Panc1 (cell line): Measurements from ENCODE around the gene PDE3A. TPM values are rescaled to one million over a fixed set of nuclear protein-coding genes. Genes with fewer than 3 reads are reported as not detected.

Source experiments
- ATAC-seq: fragments of 200-7000 bp; cut with Tn5 transposase; 2 replicates; pipeline ENCODE4 v1.9.1; 2020; ENCODE audit warnings: mild to moderate bottlenecking, moderate library complexity
- BruUV-seq: library from RNA; stranded (reverse); fragments of 400-500 nt; replicated peaks from 2 replicates; lab custom pipeline; 2021; lab: Mats Ljungman, UMichigan
- CTCF ChIA-PET: fragments of 300-600 bp; sonication (Branson Sonifier 250); formaldehyde crosslinking; loops from one replicate; lab custom pipeline; 2022; ENCODE audit warnings: antibody characterized with exemption; lab: Charles Lee
- POLR2A ChIA-PET: fragments of 300-600 bp; sonication (Branson Sonifier 250); formaldehyde crosslinking; loops from one replicate; lab custom pipeline; 2022; ENCODE audit warnings: antibody characterized with exemption; lab: Charles Lee
- DNase-seq: peaks from one replicate; pipeline ENCODE4 v3.0.0-alpha.2; 2010; ENCODE audit warnings: low read depth, low spot score
- H3K27ac ChIP-seq: 2 replicates; pipeline ENCODE4 v1.5.1; 2011; ENCODE audit warnings: mild to moderate bottlenecking, low read length, inconsistent platforms
- H3K27me3 ChIP-seq: fragments of 200-500 bp; sonication (Bioruptor generic); 2 replicates; pipeline ENCODE4 v1.6.0; 2014; ENCODE audit warnings: low read length, inconsistent platforms; ENCODE audit not compliant: control insufficient read depth, insufficient read depth
- H3K36me3 ChIP-seq: fragments of 200-500 bp; sonication (Bioruptor generic); 2 replicates; pipeline ENCODE4 v1.5.1; 2014; ENCODE audit warnings: inconsistent platforms, mild to moderate bottlenecking, low read length, moderate library complexity; ENCODE audit not compliant: control insufficient read depth, insufficient read depth
- H3K4me1 ChIP-seq: 2 replicates; pipeline ENCODE4 v1.5.1; 2011; ENCODE audit warnings: inconsistent platforms, mild to moderate bottlenecking, low read length, moderate library complexity; ENCODE audit not compliant: control insufficient read depth, insufficient read depth
- H3K4me3 ChIP-seq, 2 experiments: 2 replicates each; pipeline ENCODE4 v1.5.1; 2011 to 2012; ENCODE audit warnings: low read depth in 2 of 2, low read length in 2 of 2, mild to moderate bottlenecking in 2 of 2, inconsistent platforms in 1 of 2, moderate library complexity in 1 of 2
- H3K9me3 ChIP-seq: fragments of 200-500 bp; sonication (Bioruptor generic); 2 replicates; pipeline ENCODE4 v1.5.1; 2014; ENCODE audit warnings: low read depth, mild to moderate bottlenecking, inconsistent platforms, low read length, moderate library complexity; ENCODE audit not compliant: control insufficient read depth, insufficient read depth
- POLR2AphosphoS5 ChIP-seq: IDR thresholded peaks from 2 replicates; pipeline ENCODE4 v1.6.1; 2012; ENCODE audit warnings: mild to moderate bottlenecking, low read depth, low read length, moderate library complexity
- SIN3A ChIP-seq: IDR thresholded peaks from 2 replicates; pipeline ENCODE4 v1.6.1; 2012; ENCODE audit warnings: low read depth, mild to moderate bottlenecking, low read length, moderate library complexity, borderline replicate concordance; ENCODE audit not compliant: insufficient read depth
- TCF7L2 ChIP-seq: IDR thresholded peaks from 2 replicates; pipeline ENCODE4 v1.6.1; 2011; ENCODE audit warnings: mild to moderate bottlenecking, low read depth, low read length, inconsistent platforms
- in situ Hi-C: cut with HindIII; loops from 2 replicates; pipeline ENCODE4 v1.10.0; 2016; ENCODE audit warnings: low sequenced_read_pairs, low pct_unique_long_range_greater_than_20kb
- intact Hi-C: fragments of 100-400 bp; cut with micrococcal nuclease; formaldehyde crosslinking; loops from one replicate; pipeline ENCODE4 v1.10.0; 2022; ENCODE audit not compliant: unreplicated experiment
- total RNA-seq: library from RNA; stranded (reverse); gene quantifications from one replicate; pipeline ENCODE4 v1.2.1, GENCODE V29; 2021; ENCODE audit not compliant: unreplicated experiment
- TF ChIP-seq, protein P1 (sequence below), 2 experiments: IDR thresholded peaks; 2 replicates each; pipeline ENCODE4 v1.6.1; 2011 to 2012; ENCODE audit warnings: low read depth in 2 of 2, control low read depth in 1 of 2, low read length in 1 of 2, mild to moderate bottlenecking in 1 of 2, moderate library complexity in 1 of 2; ENCODE audit not compliant: insufficient read depth in 1 of 2
- TF ChIP-seq, protein P2 (sequence below): fragments of 450-650 bp; IDR thresholded peaks from 2 replicates; pipeline ENCODE4 v1.5.1; 2017; ENCODE audit warnings: mild to moderate bottlenecking

PDE3A gene
- total RNA-seq, 1 experiment from 2014 or later: 0.03 TPM

DNA sequence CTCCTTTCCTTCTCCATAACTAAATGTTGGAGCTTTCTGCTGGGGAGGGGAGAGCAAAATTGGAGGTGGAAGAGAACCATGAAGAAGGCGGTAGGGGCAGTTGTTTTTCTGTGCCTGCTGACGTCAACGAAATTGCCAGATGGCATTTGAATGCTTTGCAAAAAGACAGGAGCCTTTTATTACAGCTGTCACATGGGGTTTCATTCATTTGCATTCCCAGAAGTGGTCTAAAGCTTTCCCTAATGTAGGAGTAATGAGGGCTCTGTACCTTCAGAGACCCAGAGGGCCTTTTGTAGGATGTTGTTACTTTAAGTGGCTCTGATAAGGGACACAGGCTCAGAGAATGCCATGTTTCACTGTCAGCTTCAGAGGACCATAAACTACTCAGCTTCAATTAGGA, 219.7 kb downstream of the PDE3A start:
- no peaks in the 10 kb centered on the region for H3K4me1 ChIP-seq
- no peak overlapping the region for H3K27ac ChIP-seq
- TF ChIP-seq, protein P1, sequence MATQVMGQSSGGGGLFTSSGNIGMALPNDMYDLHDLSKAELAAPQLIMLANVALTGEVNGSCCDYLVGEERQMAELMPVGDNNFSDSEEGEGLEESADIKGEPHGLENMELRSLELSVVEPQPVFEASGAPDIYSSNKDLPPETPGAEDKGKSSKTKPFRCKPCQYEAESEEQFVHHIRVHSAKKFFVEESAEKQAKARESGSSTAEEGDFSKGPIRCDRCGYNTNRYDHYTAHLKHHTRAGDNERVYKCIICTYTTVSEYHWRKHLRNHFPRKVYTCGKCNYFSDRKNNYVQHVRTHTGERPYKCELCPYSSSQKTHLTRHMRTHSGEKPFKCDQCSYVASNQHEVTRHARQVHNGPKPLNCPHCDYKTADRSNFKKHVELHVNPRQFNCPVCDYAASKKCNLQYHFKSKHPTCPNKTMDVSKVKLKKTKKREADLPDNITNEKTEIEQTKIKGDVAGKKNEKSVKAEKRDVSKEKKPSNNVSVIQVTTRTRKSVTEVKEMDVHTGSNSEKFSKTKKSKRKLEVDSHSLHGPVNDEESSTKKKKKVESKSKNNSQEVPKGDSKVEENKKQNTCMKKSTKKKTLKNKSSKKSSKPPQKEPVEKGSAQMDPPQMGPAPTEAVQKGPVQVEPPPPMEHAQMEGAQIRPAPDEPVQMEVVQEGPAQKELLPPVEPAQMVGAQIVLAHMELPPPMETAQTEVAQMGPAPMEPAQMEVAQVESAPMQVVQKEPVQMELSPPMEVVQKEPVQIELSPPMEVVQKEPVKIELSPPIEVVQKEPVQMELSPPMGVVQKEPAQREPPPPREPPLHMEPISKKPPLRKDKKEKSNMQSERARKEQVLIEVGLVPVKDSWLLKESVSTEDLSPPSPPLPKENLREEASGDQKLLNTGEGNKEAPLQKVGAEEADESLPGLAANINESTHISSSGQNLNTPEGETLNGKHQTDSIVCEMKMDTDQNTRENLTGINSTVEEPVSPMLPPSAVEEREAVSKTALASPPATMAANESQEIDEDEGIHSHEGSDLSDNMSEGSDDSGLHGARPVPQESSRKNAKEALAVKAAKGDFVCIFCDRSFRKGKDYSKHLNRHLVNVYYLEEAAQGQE (IDR thresholded peaks at IDR 0.05; ENCODE audit: insufficient read depth in 1 of 2, low read depth in 2 of 2, low read length in 1 of 2): no peak
- TF ChIP-seq, protein P2, sequence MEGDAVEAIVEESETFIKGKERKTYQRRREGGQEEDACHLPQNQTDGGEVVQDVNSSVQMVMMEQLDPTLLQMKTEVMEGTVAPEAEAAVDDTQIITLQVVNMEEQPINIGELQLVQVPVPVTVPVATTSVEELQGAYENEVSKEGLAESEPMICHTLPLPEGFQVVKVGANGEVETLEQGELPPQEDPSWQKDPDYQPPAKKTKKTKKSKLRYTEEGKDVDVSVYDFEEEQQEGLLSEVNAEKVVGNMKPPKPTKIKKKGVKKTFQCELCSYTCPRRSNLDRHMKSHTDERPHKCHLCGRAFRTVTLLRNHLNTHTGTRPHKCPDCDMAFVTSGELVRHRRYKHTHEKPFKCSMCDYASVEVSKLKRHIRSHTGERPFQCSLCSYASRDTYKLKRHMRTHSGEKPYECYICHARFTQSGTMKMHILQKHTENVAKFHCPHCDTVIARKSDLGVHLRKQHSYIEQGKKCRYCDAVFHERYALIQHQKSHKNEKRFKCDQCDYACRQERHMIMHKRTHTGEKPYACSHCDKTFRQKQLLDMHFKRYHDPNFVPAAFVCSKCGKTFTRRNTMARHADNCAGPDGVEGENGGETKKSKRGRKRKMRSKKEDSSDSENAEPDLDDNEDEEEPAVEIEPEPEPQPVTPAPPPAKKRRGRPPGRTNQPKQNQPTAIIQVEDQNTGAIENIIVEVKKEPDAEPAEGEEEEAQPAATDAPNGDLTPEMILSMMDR: no peak
- TF ChIP-seq TCF7L2: no peak
- TF ChIP-seq POLR2AphosphoS5: no peak
- TF ChIP-seq SIN3A: no peak
- intact Hi-C loops (no loop called here), in situ Hi-C loops (no loop called here)
- no peaks in the 10 kb centered on the region for H3K9me3 ChIP-seq
- ATAC-seq (no peak), DNase-seq (no peak)
- no peaks in the 10 kb centered on the region for H3K27me3 ChIP-seq
- H3K4me3 ChIP-seq: no peak overlapping the region
- no TSS peak for BruUV-seq
- H3K36me3 ChIP-seq: no peaks in the 10 kb centered on the region
- CTCF ChIA-PET: no interaction called here
- POLR2A ChIA-PET: interaction anchor here (0.6 kb wide), 1 partner anchor 220 kb away, joined by 3 read pairs; the partner anchor contains the start of gene PDE3A

DNA sequence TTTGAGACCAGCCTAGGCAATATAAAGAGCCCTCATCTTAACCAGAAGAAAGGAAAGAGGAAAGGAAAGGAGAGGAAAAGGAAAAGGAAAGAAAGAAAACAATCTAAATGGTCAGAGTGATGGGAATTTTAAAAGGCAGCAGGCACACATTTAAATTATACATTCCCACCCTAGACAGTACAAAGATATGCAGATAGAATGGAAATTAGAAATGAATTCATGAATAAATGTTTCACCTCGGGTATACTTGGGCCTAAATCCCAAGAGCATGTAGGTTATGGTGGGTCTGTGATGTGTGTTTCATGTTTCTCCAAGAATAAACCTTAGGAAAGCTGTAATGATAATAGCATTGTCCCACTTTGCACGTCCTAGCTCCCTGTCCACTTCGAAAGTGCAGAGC, 222.2 kb downstream of the PDE3A start:
- Histone ChIP-seq H3K4me1 (no peaks in the 10 kb centered on the region), H3K27ac (no peak overlapping the region), H3K36me3 (no peaks in the 10 kb centered on the region), H3K9me3 (no peaks in the 10 kb centered on the region), H3K4me3 (no peak overlapping the region), H3K27me3 (no peaks in the 10 kb centered on the region)
- no peak for TF ChIP-seq SIN3A
- TF ChIP-seq, protein P2: no peak
- no peak for TF ChIP-seq POLR2AphosphoS5
- TF ChIP-seq, protein P1 (IDR thresholded peaks at IDR 0.05; ENCODE audit: insufficient read depth in 1 of 2, low read depth in 2 of 2, low read length in 1 of 2): no peak
- TF ChIP-seq TCF7L2: no peak
- no TSS peak for BruUV-seq
- ChIA-PET CTCF (no interaction called here), POLR2A (no interaction called here)
- in situ Hi-C loops (no loop called here), intact Hi-C loops (no loop called here)
- no peak for ATAC-seq
- DNase-seq: no peak
